Adrenal gland (tissue), 12 donors: ENCODE data around the gene FRAT1. TPM values are rescaled to one million over a fixed set of nuclear protein-coding genes. Genes with fewer than 3 reads are reported as not detected.

Experiments used
- DNase-seq, 7 donors: peaks; one replicate each; pipeline ENCODE4 v3.0.0-alpha.2; 2019 to 2020
- H3K27ac ChIP-seq, 5 donors: fragments of 200-600 bp; sonication (generic) in 4 of 5; 1 replicate in 3 of 5; 2 replicates in 2 of 5; pipeline versions ENCODE4 v1.5.1 to v1.8.0; 2016 to 2020; ENCODE audit warnings: mild to moderate bottlenecking in 1 of 5
- H3K27me3 ChIP-seq: fragments of 200-600 bp; 2 replicates; pipeline ENCODE4 v1.8.0; 2021
- H3K36me3 ChIP-seq, 2 donors: fragments of 200-600 bp; replicated peaks in 1 of 2; 1 replicate in 1 of 2; 2 replicates in 1 of 2; pipeline versions ENCODE4 v1.5.1 to v1.8.0; 2018 to 2022
- H3K4me1 ChIP-seq, 2 donors: fragments of 200-600 bp; replicated peaks in 1 of 2; 1 replicate in 1 of 2; 2 replicates in 1 of 2; pipeline versions ENCODE4 v1.5.1 to v1.8.0; 2018 to 2021
- H3K4me3 ChIP-seq, 4 donors: fragments of 200-600 bp; sonication (generic) in 3 of 4; one replicate each; pipeline ENCODE4 v1.5.1; 2016 to 2018
- H3K9me3 ChIP-seq, 3 donors: fragments of 200-600 bp; sonication (generic) in 1 of 3; replicated peaks in 1 of 3; 1 replicate in 2 of 3; 2 replicates in 1 of 3; pipeline versions ENCODE4 v1.5.1 to v1.8.0; 2016 to 2021
- CTCF ChIP-seq, 6 experiments: fragments of 450-650 bp in 4 of 6; fragments of 200-600 bp in 2 of 6; sonication (generic) in 1 of 6; IDR thresholded peaks; 1 replicate in 5 of 6; 2 replicates in 1 of 6; pipeline versions ENCODE4 v1.5.1 to v1.8.0; 2016 to 2021; ENCODE audit warnings: antibody characterized with exemption in 6 of 6, mild to moderate bottlenecking in 2 of 6, moderate library complexity in 1 of 6
- POLR2A ChIP-seq, 2 donors: fragments of 450-650 bp; IDR thresholded peaks; one replicate each; pipeline ENCODE4 v1.6.1; 2017; ENCODE audit warnings: antibody characterized with exemption in 2 of 2, mild to moderate bottlenecking in 2 of 2, moderate library complexity in 1 of 2
- WGBS, 4 donors: extraction: QIAGEN DNeasy Blood & Tissue Kit in 2 of 4; methylation state at CpG; one replicate each; pipeline versions ENCODE4 v1.1.5 to v1.1.7; 2013 to 2017; 5-methylcytosine and 5-hydroxymethylcytosine counted together
- intact Hi-C, 2 donors: fragments of 100-400 bp; cut with DNase I; formaldehyde crosslinking; loops; one replicate each; pipeline versions ENCODE4 v1.14.1 to v1.15.0; 2022 to 2023
- polyA plus RNA-seq, 3 donors: library from polyadenylated mRNA; stranded (reverse); fragments of 200-250 nt in 2 of 3; fragments of 350-450 nt in 1 of 3; fragmentation: Illumina TruSeq in 1 of 3; extraction: RNeasy Lipid Tissue Mini Kit (QIAGEN cat#74804) in 1 of 3; gene quantifications; one replicate each; pipeline ENCODE4 v1.2.3, GENCODE V29; 2013 to 2014
- total RNA-seq, 9 donors: library from RNA; depleted of rRNA in 4 of 9; stranded (reverse); fragments of >200 nt in 4 of 9; fragments of 120-200 nt in 1 of 9; fragmentation: NEBNext Ultra II Directional in 1 of 9; extraction: Animal tissue kit (Norgen Biotek cat#: 25700) in 1 of 9; gene quantifications; one replicate each; pipeline versions ENCODE4 v1.1.0 to v1.2.4, GENCODE V29; 2013 to 2023
- donor health status: healthy with polysubstance abuse.
- donor health status: Bipolar disorder and iron deficiency.
- donor health status: DM: yes; HTN: yes; CAD: no.
- donor health status: DM: no; HTN: no; CAD: no.
- donor health status: DM: no; HTN: no; CAD: no.
- donor health status: DM: yes; HTN: yes; CAD: no.

FRAT1 gene
- total and polyA plus RNA-seq, 12 donors, result 1.3 to 11.1 (median 6.7) TPM

- DNase-seq, result no peak
- Histone ChIP-seq H3K4me3 (no peak overlapping the region), H3K27ac (no peak overlapping the region), H3K4me1 (no peaks in the 10 kb centered on the region), H3K9me3 (no peaks in the 10 kb centered on the region), H3K27me3 (no peaks in the 10 kb centered on the region), H3K36me3 (no peaks in the 10 kb centered on the region)
- WGBS, 4 donors, result 93 to 99% (median 96%) methylated on average over 4 of the region's 4 CpGs
- TF ChIP-seq POLR2A (IDR thresholded peaks at IDR 0.05) (no peak), CTCF (IDR thresholded peaks at IDR 0.05) (no peak)
- intact Hi-C loops, result loop anchor here in 1 of 2 donors (10.0 kb wide), 1 partner anchor 63 kb away; no protein-coding TSS in a partner anchor
These were observed 28.2 kb downstream of the FRAT1 start for GRCh38 chr10:97347317-97347716.

GRCh38 chr10:97349752-97350513 lies 30.9 kb downstream of the FRAT1 start:
- Histone ChIP-seq H3K4me3 (no peak overlapping the region), H3K9me3 (no peaks in the 10 kb centered on the region), H3K27me3 (no peaks in the 10 kb centered on the region), H3K27ac (no peak overlapping the region), H3K4me1 (no peaks in the 10 kb centered on the region), H3K36me3 (no peaks in the 10 kb centered on the region)
- no peak for TF ChIP-seq POLR2A (IDR thresholded peaks at IDR 0.05)
- no peak for TF ChIP-seq CTCF (IDR thresholded peaks at IDR 0.05)
- WGBS, 4 donors, result 81 to 88% (median 85%) methylated on average over 9 to 12 of the region's 12 CpGs
- intact Hi-C loops, result loop anchor here in 1 of 2 donors (10.0 kb wide), 1 partner anchor 65 kb away; no protein-coding TSS in a partner anchor
- DNase-seq, result no peak

GRCh38 chr10:97353945-97354344 lies 34.9 kb downstream of the FRAT1 start:
- peak in 4 of 7 donors; percentile 23 to 75 (median 36) for DNase-seq
- intact Hi-C loops, result no loop called here
- no peaks in the 10 kb centered on the region for H3K9me3 ChIP-seq
- no peaks in the 10 kb centered on the region for H3K27me3 ChIP-seq
- 48 to 81% (median 74%) methylated on average over 4 of the region's 4 CpGs for WGBS, 4 donors
- no peaks in the 10 kb centered on the region for H3K4me1 ChIP-seq
- no peak overlapping the region for H3K4me3 ChIP-seq
- TF ChIP-seq POLR2A (IDR thresholded peaks at IDR 0.05) (no peak), CTCF (IDR thresholded peaks at IDR 0.05) (no peak)
- peaks cover 0 to 12% of the 10 kb centered on the region in 2 donors for H3K36me3 ChIP-seq
- no peak overlapping the region for H3K27ac ChIP-seq

GRCh38 chr10:97355571-97355975 lies 36.5 kb downstream of the FRAT1 start:
- Histone ChIP-seq H3K9me3 (no peaks in the 10 kb centered on the region), H3K4me3 (no peak overlapping the region), H3K36me3 (peaks cover 0 to 12% of the 10 kb centered on the region in 2 donors), H3K4me1 (peaks cover 0 to 4% of the 10 kb centered on the region in 2 donors), H3K27ac (peak overlapping the region in 1 of 5 donors; percentile 40), H3K27me3 (no peaks in the 10 kb centered on the region)
- TF ChIP-seq POLR2A (IDR thresholded peaks at IDR 0.05), result no peak
- peak; percentile 6 to 53 (median 42) for TF ChIP-seq CTCF (IDR thresholded peaks at IDR 0.05)
- WGBS, 4 donors, result 57 to 65% (median 62%) methylated on average over 5 of the region's 5 CpGs
- peak in 3 of 7 donors; percentile 24 to 62 (median 28) for DNase-seq
- intact Hi-C loops, result no loop called here
